Adipose tissue (tissue), 3 donors: ENCODE results near the gene PRR23E. TPM values are rescaled to one million over a fixed set of nuclear protein-coding genes. Genes with fewer than 3 reads are reported as not detected.

ENCODE experiments used
- H3K27ac ChIP-seq: one replicate; pipeline ENCODE4 v1.5.1; 2013; ENCODE audit warnings: low read depth, low read length
- WGBS, 3 donors: extraction: QIAGEN DNeasy Blood & Tissue Kit; methylation state at CpG; one replicate each; pipeline ENCODE4 v1.1.7; 2013; 5-methylcytosine and 5-hydroxymethylcytosine counted together
- polyA plus RNA-seq, 3 donors: library from polyadenylated mRNA; stranded (reverse); fragments of 200-250 nt; gene quantifications; one replicate each; pipeline ENCODE4 v1.2.3, GENCODE V29; 2013
- donor health status: healthy with polysubstance abuse.
- donor health status: Bipolar disorder and iron deficiency.
- donor health status: healthy.

Gene PRR23E
- polyA plus RNA-seq, 3 donors, result 0.04 TPM; not detected in 2

DNA sequence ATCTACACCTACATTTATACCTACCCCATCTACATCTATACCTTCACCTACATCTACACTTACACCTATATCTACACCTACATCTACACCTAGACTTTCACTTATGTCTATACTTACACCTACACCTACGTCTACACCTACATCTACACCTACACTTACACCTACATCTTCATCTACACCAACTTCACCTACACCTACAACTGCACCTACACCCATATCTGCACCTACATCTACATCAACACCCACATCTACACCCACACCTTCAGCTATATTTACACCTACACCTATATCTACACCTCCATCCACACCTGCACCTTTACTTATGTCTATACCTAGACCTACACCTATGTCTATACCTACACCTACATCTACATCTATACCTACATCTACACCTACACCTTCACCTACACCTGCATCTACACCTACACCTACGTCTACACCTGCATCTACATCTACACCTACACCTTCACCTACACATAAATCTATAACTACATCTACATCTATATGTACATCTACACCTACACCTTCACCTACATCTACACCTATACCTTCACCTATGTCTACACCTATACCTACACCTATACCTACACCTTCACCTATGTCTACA is 30.9 kb upstream of the PRR23E start:
- no peak overlapping the region for H3K27ac ChIP-seq
- WGBS, 3 donors, result 67 to 83% (median 69%) methylated on average over 2 of the region's 2 CpGs

DNA sequence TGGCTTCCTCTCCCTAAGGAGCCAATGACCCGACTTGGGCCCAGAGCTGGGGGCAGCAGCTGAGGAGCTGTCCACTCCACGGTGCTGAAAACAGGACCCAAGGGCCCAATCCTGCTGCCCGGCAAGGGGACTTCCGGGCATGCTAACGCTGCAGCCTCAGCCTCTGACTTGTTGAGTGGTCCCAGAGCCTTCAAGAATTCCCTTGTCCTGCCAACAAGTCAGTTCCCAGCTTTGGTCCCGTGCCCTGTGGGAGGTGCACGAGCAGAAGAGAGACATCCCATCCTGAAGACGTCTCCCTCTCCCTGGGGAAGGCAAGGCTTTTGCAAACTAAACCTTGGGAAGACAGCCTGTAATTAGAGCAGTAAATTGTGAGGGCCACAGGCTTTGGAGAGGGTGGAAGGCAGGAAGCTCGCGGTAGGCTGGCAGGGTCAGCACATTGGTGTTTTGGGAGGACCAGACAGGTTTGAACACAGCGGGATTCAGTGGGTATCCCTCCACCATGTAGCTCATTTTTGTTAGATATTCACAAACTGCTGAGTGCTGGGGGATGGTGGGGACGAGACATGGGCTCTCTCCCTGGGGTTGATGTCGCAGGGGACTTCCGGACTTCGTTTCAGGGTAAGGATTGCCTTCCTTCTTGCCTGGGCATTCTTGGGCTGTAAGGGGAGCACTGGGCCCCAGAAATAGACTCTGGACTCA is 29.8 kb upstream of the PRR23E start:
- no peak overlapping the region for H3K27ac ChIP-seq
- WGBS, 3 donors, result 42 to 49% (median 45%) methylated on average over 15 of the region's 15 CpGs

DNA sequence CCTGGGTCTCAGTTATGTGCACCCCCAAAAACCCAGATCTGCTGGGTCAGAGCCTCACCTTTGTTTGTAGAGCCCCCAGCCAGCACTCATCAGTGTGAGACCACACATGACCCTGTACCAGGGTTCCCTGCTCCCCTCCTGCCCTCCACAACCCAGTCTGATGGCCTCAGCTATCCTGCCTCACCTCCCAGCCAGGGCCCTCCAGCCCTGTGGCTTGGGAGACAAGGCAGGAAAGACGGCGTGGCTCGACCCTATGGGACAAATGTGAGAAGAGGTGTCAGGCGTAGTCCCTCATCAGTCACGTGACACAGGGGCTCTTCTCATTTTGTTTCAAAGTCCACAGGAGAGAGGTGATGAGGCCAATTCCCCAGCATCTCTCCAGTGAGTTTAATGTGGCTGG is 28.3 kb upstream of the PRR23E start:
- H3K27ac ChIP-seq, result no peak overlapping the region
- WGBS, 3 donors, result 63 to 72% (median 69%) methylated on average over 5 of the region's 5 CpGs

DNA sequence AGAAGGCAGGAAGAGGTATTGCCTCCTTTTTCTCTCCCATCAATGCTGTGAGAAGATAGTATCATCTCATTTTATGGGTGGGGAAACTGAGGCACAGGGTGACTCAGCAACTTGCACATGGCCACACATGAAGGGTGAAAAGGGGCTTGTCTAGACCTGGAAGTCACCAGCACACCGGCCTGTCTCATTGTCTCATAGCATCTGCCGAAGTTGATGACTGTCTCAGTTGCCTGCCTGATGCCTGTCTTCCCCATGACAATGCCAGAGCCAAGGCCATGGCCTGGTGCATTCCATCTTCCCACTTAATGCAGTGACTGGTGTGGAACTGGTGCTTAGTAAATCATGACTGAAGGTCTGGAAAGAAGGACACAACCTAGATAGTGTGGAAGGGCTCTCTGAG is 27.9 kb upstream of the PRR23E start:
- 78 to 96% (median 89%) methylated on average over 2 of the region's 2 CpGs for WGBS, 3 donors
- H3K27ac ChIP-seq, result no peak overlapping the region

DNA sequence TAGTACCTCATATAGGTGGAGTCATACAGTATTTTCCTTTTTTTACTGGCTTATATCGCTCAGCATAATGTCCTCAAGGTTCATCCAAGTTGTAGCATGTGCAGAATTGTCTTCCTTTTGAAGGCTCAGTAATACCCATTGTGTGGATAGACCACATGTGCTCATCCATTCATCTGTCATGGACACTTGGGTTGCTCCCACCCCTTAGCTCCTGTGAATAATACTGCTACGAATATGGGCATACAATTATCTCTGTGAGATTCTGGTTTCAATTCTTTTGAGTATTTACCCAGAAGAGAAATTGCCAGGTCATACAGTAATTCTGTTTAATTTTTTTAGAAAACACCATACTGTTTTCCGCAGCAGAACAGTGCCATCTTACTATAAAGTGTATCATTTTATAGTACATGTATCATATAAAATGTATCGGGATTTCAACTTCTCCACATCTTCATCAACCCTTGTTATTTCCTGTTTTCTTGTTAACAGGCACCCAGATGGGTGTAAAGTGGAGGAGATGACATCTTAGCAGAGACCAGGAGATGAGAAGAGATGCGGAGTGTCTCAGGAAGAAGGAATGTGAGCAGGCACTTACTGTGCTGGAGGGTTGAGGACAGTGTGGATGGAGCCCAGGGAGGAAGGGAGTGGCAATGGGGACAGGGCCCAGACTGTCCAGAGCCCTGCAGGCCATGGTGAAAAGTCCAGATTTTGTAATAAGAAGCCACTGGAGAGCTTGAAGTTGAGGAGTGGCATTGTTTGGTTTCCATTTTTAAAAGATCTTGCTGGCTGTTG is 27.0 kb upstream of the PRR23E start:
- 66 to 67% (median 66%) methylated on average over 5 of the region's 5 CpGs for WGBS, 3 donors
- no peak overlapping the region for H3K27ac ChIP-seq

- H3K27ac ChIP-seq, result no peak overlapping the region
- 76 to 85% (median 82%) methylated on average over 9 of the region's 9 CpGs for WGBS, 3 donors
These were observed 26.3 kb upstream of the PRR23E start for GRCh38 chr3:127166501-127167065.

DNA sequence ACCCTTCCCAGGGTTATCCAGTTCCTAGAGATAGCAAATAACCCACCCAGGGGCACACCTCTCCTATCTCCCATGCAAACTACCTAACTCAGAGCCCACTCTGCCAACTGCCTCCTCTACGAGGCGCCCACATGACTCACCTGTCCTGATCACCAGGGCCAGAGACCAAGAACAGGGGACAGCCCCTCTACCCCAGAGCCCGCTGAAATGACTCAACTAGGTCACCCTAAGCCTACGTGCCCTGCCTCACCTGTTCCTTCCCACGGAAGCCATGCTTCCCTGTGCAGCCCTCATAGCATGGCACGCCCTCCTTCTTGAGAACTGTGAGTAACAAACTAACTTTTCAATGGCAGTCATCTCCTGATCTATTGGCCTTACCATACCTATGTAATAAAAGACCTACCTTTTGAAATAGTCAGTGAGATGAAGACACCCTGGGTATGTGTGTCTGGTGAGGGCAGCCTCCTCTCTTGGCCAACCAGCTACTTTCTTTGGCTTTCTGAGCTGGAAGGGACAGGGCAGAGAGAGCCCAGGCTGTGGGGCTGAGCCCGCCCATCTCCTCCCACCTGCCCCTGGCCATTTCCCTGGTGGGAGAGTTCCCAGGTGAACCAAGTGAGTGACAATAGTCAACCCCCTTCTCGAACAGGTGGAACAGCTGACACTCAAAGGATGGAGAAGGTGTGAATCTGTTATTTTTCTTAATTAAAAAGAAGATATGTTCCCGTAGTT is 25.5 kb upstream of the PRR23E start:
- no peak overlapping the region for H3K27ac ChIP-seq
- 79 to 87% (median 82%) methylated on average over 9 of the region's 9 CpGs for WGBS, 3 donors

DNA sequence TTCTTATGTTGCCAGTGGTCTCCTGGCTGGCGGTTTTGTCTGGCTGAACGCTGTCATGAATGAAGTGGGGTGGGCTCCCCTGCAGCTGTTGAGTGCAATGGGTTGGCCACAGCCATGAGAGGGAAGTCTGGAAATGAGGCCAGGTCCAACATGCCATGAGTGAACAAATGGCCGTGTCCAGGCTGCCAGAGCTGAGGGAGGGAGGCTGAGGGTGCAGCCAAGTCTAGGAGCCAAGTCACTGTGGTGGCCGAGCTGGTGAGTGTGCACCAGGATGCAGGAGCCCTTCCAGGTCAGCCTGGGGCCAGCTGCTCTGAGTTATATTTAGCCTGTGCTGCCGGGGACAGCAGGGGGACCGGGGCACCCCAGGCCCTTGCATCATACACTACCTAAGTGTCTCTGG is 24.7 kb upstream of the PRR23E start:
- H3K27ac ChIP-seq, result no peak overlapping the region
- 59 to 71% (median 60%) methylated on average over 6 of the region's 6 CpGs for WGBS, 3 donors

DNA sequence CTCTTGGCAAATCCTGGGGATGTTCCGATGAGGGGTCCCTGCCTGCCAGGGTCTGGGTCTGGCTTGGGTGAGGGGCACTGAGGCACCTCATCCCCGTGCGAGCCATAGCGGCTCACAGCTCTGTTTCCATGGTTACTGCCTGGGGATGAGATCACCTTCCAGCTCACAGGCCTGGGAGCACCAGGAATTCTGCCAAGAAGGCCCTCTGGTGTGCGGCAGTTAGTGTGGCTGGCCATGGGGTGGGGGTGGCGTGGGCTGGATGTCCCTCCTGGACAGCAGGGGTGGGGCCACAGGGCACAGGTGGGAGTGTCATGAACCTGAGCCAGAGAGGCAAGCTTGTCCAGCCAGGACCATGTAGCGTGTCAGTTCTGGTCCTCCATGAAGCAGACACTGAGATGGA is 22.1 kb upstream of the PRR23E start:
- 34 to 57% (median 46%) methylated on average over 7 of the region's 7 CpGs for WGBS, 3 donors
- no peak overlapping the region for H3K27ac ChIP-seq

GRCh38 chr3:127171320-127171719 is 21.6 kb upstream of the PRR23E start:
- 73 to 82% (median 80%) methylated on average over 6 of the region's 6 CpGs for WGBS, 3 donors
- H3K27ac ChIP-seq, result no peak overlapping the region

- 84 to 95% (median 88%) methylated on average over 4 of the region's 4 CpGs for WGBS, 3 donors
- H3K27ac ChIP-seq, result no peak overlapping the region
These were observed 21.2 kb upstream of the PRR23E start for GRCh38 chr3:127171721-127172120.

DNA sequence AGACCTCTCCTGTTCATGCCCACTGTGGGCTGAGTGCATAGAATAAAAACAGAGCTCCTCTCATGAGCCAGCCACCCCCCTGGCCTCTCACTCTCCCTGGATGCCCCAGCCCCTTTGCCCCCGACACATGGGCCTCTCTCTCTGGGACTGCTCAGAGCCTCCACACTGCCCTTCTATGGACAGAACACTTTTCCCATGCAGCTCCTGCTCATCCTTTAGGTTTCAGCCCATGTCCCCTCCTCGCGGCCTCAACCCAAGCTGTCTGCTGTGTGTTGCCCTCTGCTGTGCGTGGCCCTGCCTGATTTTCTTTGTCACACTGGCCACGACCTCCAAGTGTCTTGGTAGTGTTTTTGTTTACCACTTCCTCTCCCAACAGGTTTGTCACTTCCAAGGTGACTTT is 20.7 kb upstream of the PRR23E start:
- 81 to 86% (median 82%) methylated on average over 5 of the region's 5 CpGs for WGBS, 3 donors
- H3K27ac ChIP-seq, result no peak overlapping the region

DNA sequence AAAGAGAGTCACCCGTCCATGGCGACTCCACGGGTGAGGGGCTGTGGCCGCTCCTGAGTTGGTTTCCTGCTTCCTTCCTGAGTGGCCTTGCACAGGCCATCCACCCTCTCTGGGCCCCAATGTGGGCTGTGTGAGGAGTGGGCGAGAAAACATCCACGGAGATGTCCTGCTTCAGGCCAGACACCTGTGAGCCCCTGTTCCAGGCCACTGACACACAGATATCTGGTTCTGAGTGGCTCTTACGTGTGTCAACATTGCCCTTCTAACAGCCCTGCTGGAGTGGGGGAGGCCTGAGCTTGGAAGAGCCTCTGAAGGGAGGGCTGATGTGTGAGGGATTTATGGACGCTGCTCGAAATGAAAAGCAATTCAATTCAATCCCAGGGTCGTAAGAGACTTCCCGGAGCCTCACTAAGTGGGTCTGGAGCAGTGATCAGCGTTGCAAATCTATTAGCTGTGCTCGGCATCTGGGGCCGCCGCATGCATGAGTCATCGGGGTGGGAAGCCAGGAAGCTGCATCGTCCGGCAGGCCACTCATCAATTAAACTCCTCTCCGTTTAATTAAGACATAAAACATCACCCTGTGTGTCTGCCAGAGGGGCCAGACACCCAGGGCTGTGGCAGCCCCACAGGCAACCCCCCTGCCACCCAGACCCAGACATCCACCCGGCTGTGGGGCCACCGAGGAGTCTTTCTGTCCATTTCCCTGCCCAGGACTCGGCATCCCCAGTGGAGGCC is 20.0 kb upstream of the PRR23E start:
- WGBS, 3 donors, result 14 to 55% (median 22%) methylated on average over 22 of the region's 22 CpGs
- no peak overlapping the region for H3K27ac ChIP-seq

DNA sequence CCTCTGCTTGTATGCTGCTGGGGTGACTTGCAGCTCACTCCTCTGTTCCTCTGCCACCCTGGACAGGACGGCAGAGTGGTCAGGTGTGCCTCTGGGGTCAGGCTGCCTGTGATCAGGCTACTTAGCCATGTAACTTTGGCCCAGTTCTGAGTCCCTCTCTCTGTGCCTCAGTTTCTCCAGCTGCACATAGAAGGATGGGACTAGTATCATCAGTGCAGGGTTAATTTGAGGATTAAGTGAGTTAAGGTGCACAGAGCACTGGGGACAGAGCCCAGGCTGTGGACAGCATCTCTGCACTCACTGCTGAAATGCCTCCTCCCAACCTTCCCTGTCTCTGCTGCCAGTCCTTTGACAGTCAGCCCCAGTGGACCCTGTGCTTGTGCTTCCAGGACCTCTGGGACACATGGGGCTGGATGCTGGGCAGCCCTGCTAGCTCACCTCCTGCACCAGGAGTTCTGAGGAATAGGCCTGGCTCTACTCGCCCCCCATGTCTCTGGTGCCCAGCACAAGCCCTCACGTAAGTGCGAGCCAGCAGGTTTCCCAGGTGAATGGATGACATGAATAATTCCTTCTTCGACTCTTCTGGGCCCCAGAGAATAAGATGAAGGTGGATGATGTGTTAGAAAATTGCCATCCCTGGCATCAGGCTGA is 19.3 kb upstream of the PRR23E start:
- 78 to 87% (median 85%) methylated on average over 5 of the region's 5 CpGs for WGBS, 3 donors
- H3K27ac ChIP-seq, result no peak overlapping the region

DNA sequence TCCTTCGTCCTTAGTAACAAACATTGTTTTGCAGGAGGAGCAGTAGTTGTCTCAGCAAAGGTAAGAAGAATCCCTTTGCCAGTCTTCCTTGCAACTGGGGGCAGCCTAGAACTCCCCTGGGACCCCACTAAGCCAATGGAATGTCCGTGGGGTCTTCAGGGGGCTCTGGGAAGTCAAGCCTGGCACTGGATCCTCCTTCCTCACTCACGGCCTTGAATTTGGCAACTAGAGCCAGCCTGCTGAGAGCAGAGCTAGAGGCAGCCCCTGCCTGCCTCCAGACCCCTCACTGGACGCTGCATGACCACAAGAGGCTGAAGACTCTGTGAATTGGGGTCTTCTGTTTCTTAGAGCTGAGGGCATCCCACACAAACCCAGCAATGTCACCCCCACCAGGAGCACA is 18.6 kb upstream of the PRR23E start:
- 70 to 80% (median 73%) methylated on average over 4 of the region's 4 CpGs for WGBS, 3 donors
- no peak overlapping the region for H3K27ac ChIP-seq

DNA sequence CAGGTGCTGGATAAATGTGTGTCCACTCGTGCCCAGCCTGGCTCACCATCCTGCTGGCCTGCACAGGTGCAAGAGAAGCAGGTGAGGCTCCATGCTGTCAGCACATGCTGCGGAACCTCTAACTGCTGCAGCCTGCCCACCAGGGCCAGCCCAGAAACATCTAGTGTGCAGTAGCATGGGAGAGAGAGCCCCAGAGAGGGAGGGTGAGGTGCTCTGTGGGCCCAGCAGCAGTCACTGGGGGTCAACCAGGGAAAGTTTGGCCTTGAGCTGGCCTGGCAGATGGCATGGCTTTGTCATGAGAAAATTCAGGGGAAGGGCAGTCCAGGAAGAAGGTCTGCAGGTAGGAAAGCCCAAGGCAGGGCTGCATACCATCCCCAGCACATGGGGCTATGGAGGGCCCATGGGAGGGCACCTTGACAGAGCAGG is 18.2 kb upstream of the PRR23E start:
- 80 to 92% (median 82%) methylated on average over 2 of the region's 2 CpGs for WGBS, 3 donors
- H3K27ac ChIP-seq, result no peak overlapping the region

- 85 to 89% (median 88%) methylated on average over 11 of the region's 11 CpGs for WGBS, 3 donors
- H3K27ac ChIP-seq, result no peak overlapping the region
These were observed 17.7 kb upstream of the PRR23E start for GRCh38 chr3:127175272-127175671.
